CD8-positive, alpha-beta memory T cell (primary cell): ENCODE measurements around the gene CLTA. TPM values are rescaled to one million over a fixed set of nuclear protein-coding genes. Genes with fewer than 3 reads are reported as not detected.
"Not testable (repeated sequence)": the region's sequence is repeated elsewhere in the genome, so short reads cannot be mapped to it uniquely, and the experiment has no call there.

Source experiments
- CTCF ChIA-PET: fragments of 350-600 bp; sonication (Branson Sonifier 250); formaldehyde crosslinking; loops from one replicate; lab custom pipeline; 2021; ENCODE audit warnings: antibody characterized with exemption; lab: Charles Lee
- POLR2A ChIA-PET: fragments of 350-600 bp; sonication (Branson Sonifier 250); formaldehyde crosslinking; loops from one replicate; lab custom pipeline; 2021; ENCODE audit warnings: antibody characterized with exemption; lab: Charles Lee
- DNase-seq, 5 donors: peaks; one replicate each; pipeline versions ENCODE4 v3.0.0 to v3.0.0-alpha.2; 2020 to 2022; ENCODE audit warnings: mixed read lengths in 1 of 5
- H3K27ac ChIP-seq: one replicate; pipeline ENCODE4 v1.7.0; 2013; ENCODE audit warnings: low read depth, mild to moderate bottlenecking, low read length, moderate library complexity
- H3K27me3 ChIP-seq: 2 replicates; pipeline ENCODE4 v1.7.0; 2013; ENCODE audit warnings: low read length, mild to moderate bottlenecking; ENCODE audit not compliant: insufficient read depth, poor library complexity, severe bottlenecking
- H3K36me3 ChIP-seq: 2 replicates; pipeline ENCODE4 v1.7.0; 2013; ENCODE audit warnings: mild to moderate bottlenecking, low read length, moderate library complexity; ENCODE audit not compliant: insufficient read depth
- H3K4me1 ChIP-seq: 2 replicates; pipeline ENCODE4 v1.7.0; 2013; ENCODE audit warnings: mild to moderate bottlenecking, low read length, moderate library complexity; ENCODE audit not compliant: insufficient read depth
- H3K4me3 ChIP-seq: 2 replicates; pipeline ENCODE4 v1.7.0; 2013; ENCODE audit warnings: mild to moderate bottlenecking, low read length
- H3K9me3 ChIP-seq: 2 replicates; pipeline ENCODE4 v1.7.0; 2013; ENCODE audit warnings: mild to moderate bottlenecking, low read length
- H3K27ac Mint-ChIP-seq, 8 donors: one replicate each; pipeline ENCODE4 v1.8.0; 2020 to 2021; ENCODE audit warnings: mixed read lengths in 8 of 8, mild to moderate bottlenecking in 6 of 8, inconsistent platforms in 3 of 8, moderate library complexity in 3 of 8
- H3K27me3 Mint-ChIP-seq, 2 donors: one replicate each; pipeline ENCODE4 v1.8.0; 2020 to 2021; ENCODE audit warnings: mixed read lengths in 2 of 2, mild to moderate bottlenecking in 1 of 2, moderate library complexity in 1 of 2
- H3K36me3 Mint-ChIP-seq, 3 donors: one replicate each; pipeline ENCODE4 v1.8.0; 2020 to 2021; ENCODE audit warnings: mixed read lengths in 3 of 3, inconsistent platforms in 1 of 3, mild to moderate bottlenecking in 1 of 3
- H3K4me1 Mint-ChIP-seq, 3 donors: one replicate each; pipeline ENCODE4 v1.8.0; 2020 to 2021; ENCODE audit warnings: mixed read lengths in 3 of 3, inconsistent platforms in 1 of 3, mild to moderate bottlenecking in 1 of 3
- H3K4me3 Mint-ChIP-seq, 7 donors: one replicate each; pipeline ENCODE4 v1.8.0; 2020 to 2021; ENCODE audit warnings: mixed read lengths in 7 of 7, mild to moderate bottlenecking in 6 of 7, moderate library complexity in 4 of 7, inconsistent platforms in 2 of 7
- H3K9me3 Mint-ChIP-seq, 5 donors: one replicate each; pipeline ENCODE4 v1.8.0; 2020 to 2022; ENCODE audit warnings: mixed read lengths in 5 of 5, mild to moderate bottlenecking in 3 of 5, moderate library complexity in 2 of 5, inconsistent platforms in 1 of 5
- polyA plus RNA-seq: library from polyadenylated mRNA; unstranded; fragments of 300-500 nt; fragmentation: Illumina TruSeq; gene quantifications from one replicate; pipeline ENCODE4 v1.2.3, GENCODE V29; 2021
- total RNA-seq, 2 experiments: library from RNA; stranded (reverse); gene quantifications; one replicate each; pipeline ENCODE4 v1.2.3, GENCODE V29; 2021

The CLTA gene
- total and polyA plus RNA-seq, 3 experiments from 2014 or later: 77.6 to 186 (median 185) TPM

DNA sequence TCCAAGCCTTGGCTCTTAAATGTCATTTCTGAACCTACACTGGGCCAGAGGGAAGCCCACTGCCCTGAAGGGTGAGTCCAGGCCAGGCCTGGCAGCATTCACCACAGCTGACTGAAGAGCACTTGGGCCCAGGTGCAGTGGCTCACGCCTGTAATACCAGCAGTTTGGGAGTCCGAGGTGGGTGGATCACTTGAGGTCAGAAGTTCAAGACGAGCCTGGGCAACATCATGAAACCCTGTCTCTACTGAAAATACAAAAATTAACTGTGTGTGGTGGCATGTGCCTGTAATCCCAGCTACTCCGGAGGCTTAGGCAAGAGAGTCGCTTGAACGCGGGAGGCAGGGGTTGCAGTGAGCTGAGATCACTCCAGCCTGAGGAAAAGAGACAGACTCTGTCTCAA lies 16.4 kb upstream of the CLTA start:
- CTCF ChIA-PET: interaction anchor here (0.9 to 14.4 kb wide), 3 partner anchors 7 to 72 kb away, joined by 4 to 278 read pairs (median 10); partner anchors contain the start of gene CLTA
- H3K27me3 ChIP-seq: no peaks in the 10 kb centered on the region
- H3K36me3 ChIP-seq: no peaks in the 10 kb centered on the region
- POLR2A ChIA-PET: no interaction called here
- peaks cover 0 to 3% (median 0%) of the 10 kb centered on the region in 3 donors for H3K4me1 Mint-ChIP-seq
- DNase-seq: no peak
- no peak overlapping the region for H3K4me3 ChIP-seq
- peaks cover 6% of the 10 kb centered on the region in 2 donors for H3K27me3 Mint-ChIP-seq
- H3K9me3 ChIP-seq: no peaks in the 10 kb centered on the region
- H3K27ac ChIP-seq: no peak overlapping the region
- no peaks in the 10 kb centered on the region for H3K4me1 ChIP-seq
- peak overlapping the region in 1 of 8 donors; percentile 57 for H3K27ac Mint-ChIP-seq
- peak overlapping the region in 1 of 7 donors; percentile 74 for H3K4me3 Mint-ChIP-seq
- no peaks in the 10 kb centered on the region for H3K9me3 Mint-ChIP-seq
- H3K36me3 Mint-ChIP-seq: no peaks in the 10 kb centered on the region

DNA sequence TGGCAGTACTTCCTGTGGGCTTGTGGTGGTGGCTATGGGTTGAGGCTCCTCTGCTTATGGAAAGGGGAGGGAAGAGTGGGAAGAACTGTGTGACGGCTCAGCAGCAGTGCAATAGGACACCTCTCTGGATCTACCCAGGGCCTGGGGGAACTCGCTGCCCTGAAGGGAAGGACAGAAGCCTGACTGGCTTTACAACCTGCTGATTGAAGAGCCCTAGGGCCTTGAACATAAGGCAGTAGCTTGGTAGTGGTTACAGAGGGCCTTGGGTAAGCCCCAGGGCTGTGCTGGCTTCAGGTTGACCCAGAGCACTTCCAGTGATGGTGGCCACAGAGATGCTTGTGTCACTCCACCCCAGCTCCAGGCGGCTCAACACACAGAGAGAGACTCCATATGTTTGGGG lies 16.0 kb upstream of the CLTA start:
- Mint-ChIP-seq H3K4me1 (peaks cover 0 to 3% (median 0%) of the 10 kb centered on the region in 3 donors), H3K27ac (no peak overlapping the region), H3K9me3 (no peaks in the 10 kb centered on the region), H3K27me3 (peaks cover 6% of the 10 kb centered on the region in 2 donors), H3K36me3 (peaks cover 0 to under 1% (median 0%) of the 10 kb centered on the region in 3 donors), H3K4me3 (no peak overlapping the region)
- no peaks in the 10 kb centered on the region for H3K9me3 ChIP-seq
- H3K4me1 ChIP-seq: no peaks in the 10 kb centered on the region
- no peaks in the 10 kb centered on the region for H3K36me3 ChIP-seq
- H3K27me3 ChIP-seq: no peaks in the 10 kb centered on the region
- H3K4me3 ChIP-seq: no peak overlapping the region
- no peak overlapping the region for H3K27ac ChIP-seq
- CTCF ChIA-PET: interaction anchor here (0.9 to 14.4 kb wide), 3 partner anchors 8 to 73 kb away, joined by 4 to 278 read pairs (median 10); partner anchors contain the start of gene CLTA
- no peak for DNase-seq
- POLR2A ChIA-PET: no interaction called here

DNA sequence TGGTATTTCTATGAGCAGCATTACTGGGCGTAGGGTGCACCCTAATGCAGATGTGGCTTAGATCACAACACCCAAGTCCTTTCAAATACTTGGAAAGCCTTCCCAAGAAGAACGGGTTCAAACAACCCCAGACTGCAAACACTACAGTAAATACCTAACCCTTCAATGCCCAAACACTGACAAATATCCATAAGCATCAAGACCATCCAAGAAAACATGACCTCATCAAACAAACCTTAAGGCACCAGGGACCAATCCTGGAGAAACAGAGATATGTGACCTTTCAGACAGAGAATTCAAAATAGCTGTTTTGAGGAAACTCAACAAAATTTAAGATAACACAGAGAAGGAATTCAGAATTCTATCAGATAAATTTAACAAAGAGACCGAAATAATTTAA lies 15.5 kb upstream of the CLTA start:
- H3K36me3 Mint-ChIP-seq, POLR2A ChIA-PET, H3K36me3 ChIP-seq, H3K27me3 Mint-ChIP-seq, H3K4me1 Mint-ChIP-seq, DNase-seq, H3K27ac Mint-ChIP-seq, H3K27ac ChIP-seq, H3K9me3 Mint-ChIP-seq, H3K27me3 ChIP-seq, H3K4me3 Mint-ChIP-seq, H3K4me3 ChIP-seq, H3K4me1 ChIP-seq, H3K9me3 ChIP-seq: not testable (repeated sequence)
- CTCF ChIA-PET: interaction anchor here (1.5 to 14.4 kb wide), 3 partner anchors 8 to 166 kb away, joined by 3 to 278 read pairs (median 5); no protein-coding TSS in a partner anchor

DNA sequence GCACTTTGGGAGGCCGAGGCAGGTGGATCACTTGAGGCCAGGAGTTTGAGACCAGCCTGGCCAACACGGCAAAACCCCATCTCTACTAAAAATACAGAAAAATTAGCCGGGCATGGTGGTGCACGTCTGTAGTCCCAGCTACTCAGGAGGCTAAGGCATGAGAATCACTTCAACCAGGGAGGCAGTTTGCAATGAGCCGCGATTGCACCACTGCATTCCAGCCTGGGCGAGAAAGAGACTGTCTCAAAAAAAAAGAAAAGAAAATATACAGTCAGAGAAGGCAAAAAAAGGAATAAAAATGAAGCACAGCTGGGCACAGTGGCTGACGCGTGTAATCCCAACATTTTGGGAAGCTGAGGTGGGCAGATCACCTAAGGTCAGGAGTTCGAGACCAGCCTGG lies 14.2 kb upstream of the CLTA start:
- H3K27ac Mint-ChIP-seq, H3K4me1 ChIP-seq, DNase-seq, H3K4me3 Mint-ChIP-seq, H3K9me3 ChIP-seq, H3K27me3 ChIP-seq, H3K27me3 Mint-ChIP-seq, H3K4me1 Mint-ChIP-seq, H3K36me3 ChIP-seq, H3K9me3 Mint-ChIP-seq, H3K4me3 ChIP-seq, H3K27ac ChIP-seq, POLR2A ChIA-PET, H3K36me3 Mint-ChIP-seq: not testable (repeated sequence)
- CTCF ChIA-PET: interaction anchor here (1.5 to 14.4 kb wide), 3 partner anchors 10 to 168 kb away, joined by 3 to 278 read pairs (median 5); no protein-coding TSS in a partner anchor

DNA sequence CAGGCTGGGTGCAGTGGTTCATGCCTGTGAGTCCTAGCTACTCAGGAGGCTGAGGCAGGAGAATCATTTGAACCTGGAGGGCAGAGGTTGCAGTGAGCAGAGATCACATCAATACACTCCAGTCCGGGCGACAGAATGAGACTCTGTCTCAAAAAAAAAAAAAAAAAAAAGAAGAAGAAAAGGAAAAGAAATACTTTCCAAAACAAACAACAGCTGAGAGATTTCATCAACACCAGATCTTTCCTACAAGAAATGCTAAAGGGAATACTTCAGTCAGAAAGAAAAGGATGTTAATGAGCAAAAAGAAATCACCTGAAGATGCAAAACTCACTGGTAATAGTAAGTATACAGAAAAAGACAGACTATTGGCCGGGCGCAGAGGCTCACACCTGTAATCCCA lies 13.2 kb upstream of the CLTA start:
- H3K9me3 ChIP-seq: no peaks in the 10 kb centered on the region
- H3K36me3 ChIP-seq: no peaks in the 10 kb centered on the region
- H3K4me3 ChIP-seq: no peak overlapping the region
- Mint-ChIP-seq H3K9me3 (peaks cover 0 to 2% (median 0%) of the 10 kb centered on the region in 5 donors), H3K36me3 (peaks cover 0 to 5% (median 0%) of the 10 kb centered on the region in 3 donors), H3K4me1 (peaks cover 0 to 3% (median 0%) of the 10 kb centered on the region in 3 donors), H3K4me3 (no peak overlapping the region), H3K27ac (no peak overlapping the region), H3K27me3 (peaks cover 6 to 8% of the 10 kb centered on the region in 2 donors)
- H3K4me1 ChIP-seq: no peaks in the 10 kb centered on the region
- no peak for DNase-seq
- no peaks in the 10 kb centered on the region for H3K27me3 ChIP-seq
- POLR2A ChIA-PET: no interaction called here
- CTCF ChIA-PET: interaction anchor here (1.1 kb wide), 1 partner anchor 13 kb away, joined by 4 read pairs; the partner anchor contains the start of gene CLTA
- no peak overlapping the region for H3K27ac ChIP-seq

DNA sequence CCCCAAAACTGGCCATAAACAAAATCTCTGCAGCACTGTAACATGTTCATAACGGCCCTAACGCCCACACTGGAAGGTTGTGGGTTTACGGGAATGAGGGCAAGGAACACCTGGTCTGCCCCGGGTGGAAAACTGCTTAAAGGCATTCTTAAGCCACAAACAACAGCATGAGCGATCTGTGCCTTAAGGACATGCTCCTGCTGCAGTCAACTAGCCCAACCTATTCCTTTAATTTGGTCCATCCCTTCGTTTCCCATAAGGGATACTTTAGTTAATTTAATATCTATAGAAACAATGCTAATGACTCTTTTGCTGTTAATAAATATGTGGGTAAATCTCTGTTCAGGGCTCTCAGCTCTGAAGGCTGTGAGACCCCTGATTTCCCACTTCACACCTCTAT lies 10.5 kb upstream of the CLTA start:
- H3K36me3 Mint-ChIP-seq, H3K27ac Mint-ChIP-seq, H3K4me3 Mint-ChIP-seq, H3K27ac ChIP-seq, DNase-seq, POLR2A ChIA-PET, CTCF ChIA-PET, H3K4me1 Mint-ChIP-seq, H3K9me3 Mint-ChIP-seq, H3K27me3 ChIP-seq, H3K27me3 Mint-ChIP-seq, H3K9me3 ChIP-seq, H3K4me3 ChIP-seq, H3K4me1 ChIP-seq, H3K36me3 ChIP-seq: not testable (repeated sequence)

DNA sequence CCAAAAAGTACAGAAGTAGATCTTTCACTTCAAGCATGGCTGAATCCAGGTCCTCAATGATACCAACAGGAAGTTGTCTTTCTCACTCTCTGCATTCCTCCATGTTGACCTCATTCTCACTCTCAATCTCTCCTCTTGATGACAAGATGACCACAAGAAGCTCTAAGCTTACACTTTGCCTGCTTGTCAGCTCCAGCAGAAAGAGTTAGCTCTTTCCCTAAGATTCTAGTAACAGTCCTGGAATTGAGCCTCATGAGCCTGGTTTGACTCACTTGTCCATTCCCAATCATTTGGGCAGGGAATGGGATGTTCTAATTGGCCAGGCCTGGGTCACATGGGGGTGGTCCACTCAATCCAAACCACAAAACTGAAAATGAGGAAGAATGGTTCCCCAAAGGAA lies 3.3 kb upstream of the CLTA start:
- H3K36me3 Mint-ChIP-seq: peaks cover 0 to 11% (median 0%) of the 10 kb centered on the region in 3 donors
- H3K4me1 ChIP-seq: peaks cover 14% of the 10 kb centered on the region
- H3K4me3 Mint-ChIP-seq: peak overlapping the region in 2 of 7 donors; percentile 5 to 23
- H3K4me3 ChIP-seq: no peak overlapping the region
- POLR2A ChIA-PET: no interaction called here
- H3K4me1 Mint-ChIP-seq: peaks cover 18 to 23% (median 21%) of the 10 kb centered on the region in 3 donors
- peaks cover 0 to 4% of the 10 kb centered on the region in 2 donors for H3K27me3 Mint-ChIP-seq
- no peaks in the 10 kb centered on the region for H3K36me3 ChIP-seq
- peak overlapping the region in 5 of 8 donors; percentile 32 to 92 (median 61) for H3K27ac Mint-ChIP-seq
- no peaks in the 10 kb centered on the region for H3K27me3 ChIP-seq
- no peaks in the 10 kb centered on the region for H3K9me3 Mint-ChIP-seq
- CTCF ChIA-PET: interaction anchor here (1.1 kb wide), 1 partner anchor 20 kb away, joined by 3 read pairs; no protein-coding TSS in a partner anchor
- no peak overlapping the region for H3K27ac ChIP-seq
- H3K9me3 ChIP-seq: no peaks in the 10 kb centered on the region
- DNase-seq: peak in 1 of 5 donors; percentile 18

DNA sequence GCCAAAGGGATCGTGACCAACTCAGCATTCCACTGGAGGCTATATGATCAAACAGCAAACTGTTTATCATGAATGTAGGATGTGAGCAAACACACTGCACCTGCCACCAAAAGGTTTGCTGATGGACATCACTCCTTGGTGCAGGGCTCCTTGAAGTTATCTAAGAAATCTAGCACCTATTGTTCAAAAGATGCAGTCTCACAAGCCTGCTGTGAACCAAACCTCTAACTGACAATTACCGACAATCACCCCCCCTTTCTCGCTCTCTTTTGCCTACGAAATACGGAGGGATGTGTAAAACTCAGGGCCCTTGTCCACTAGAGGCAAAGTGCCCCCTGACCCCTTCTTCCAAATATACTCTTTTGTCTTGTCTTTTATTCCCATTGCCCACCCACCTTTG lies 2.5 kb upstream of the CLTA start:
- no peaks in the 10 kb centered on the region for H3K36me3 ChIP-seq
- peaks cover 26 to 31% (median 29%) of the 10 kb centered on the region in 3 donors for H3K4me1 Mint-ChIP-seq
- H3K27ac Mint-ChIP-seq: peak overlapping the region in 5 of 8 donors; percentile 18 to 95 (median 61)
- H3K9me3 ChIP-seq: no peaks in the 10 kb centered on the region
- no peak overlapping the region for H3K4me3 ChIP-seq
- no peak overlapping the region for H3K27ac ChIP-seq
- H3K4me3 Mint-ChIP-seq: peak overlapping the region in 2 of 7 donors; percentile 12 to 14
- peaks cover 22% of the 10 kb centered on the region for H3K4me1 ChIP-seq
- CTCF ChIA-PET: interaction anchor here (1.1 to 1.3 kb wide), 2 partner anchors 21 kb away, joined by 3 read pairs; no protein-coding TSS in a partner anchor
- H3K27me3 ChIP-seq: no peaks in the 10 kb centered on the region
- H3K36me3 Mint-ChIP-seq: peaks cover 0 to 11% (median 0%) of the 10 kb centered on the region in 3 donors
- no peaks in the 10 kb centered on the region for H3K9me3 Mint-ChIP-seq
- POLR2A ChIA-PET: no interaction called here
- DNase-seq: no peak
- H3K27me3 Mint-ChIP-seq: peaks cover 0 to 4% of the 10 kb centered on the region in 2 donors
